ENCODE data around the gene DRG2.

DNA sequence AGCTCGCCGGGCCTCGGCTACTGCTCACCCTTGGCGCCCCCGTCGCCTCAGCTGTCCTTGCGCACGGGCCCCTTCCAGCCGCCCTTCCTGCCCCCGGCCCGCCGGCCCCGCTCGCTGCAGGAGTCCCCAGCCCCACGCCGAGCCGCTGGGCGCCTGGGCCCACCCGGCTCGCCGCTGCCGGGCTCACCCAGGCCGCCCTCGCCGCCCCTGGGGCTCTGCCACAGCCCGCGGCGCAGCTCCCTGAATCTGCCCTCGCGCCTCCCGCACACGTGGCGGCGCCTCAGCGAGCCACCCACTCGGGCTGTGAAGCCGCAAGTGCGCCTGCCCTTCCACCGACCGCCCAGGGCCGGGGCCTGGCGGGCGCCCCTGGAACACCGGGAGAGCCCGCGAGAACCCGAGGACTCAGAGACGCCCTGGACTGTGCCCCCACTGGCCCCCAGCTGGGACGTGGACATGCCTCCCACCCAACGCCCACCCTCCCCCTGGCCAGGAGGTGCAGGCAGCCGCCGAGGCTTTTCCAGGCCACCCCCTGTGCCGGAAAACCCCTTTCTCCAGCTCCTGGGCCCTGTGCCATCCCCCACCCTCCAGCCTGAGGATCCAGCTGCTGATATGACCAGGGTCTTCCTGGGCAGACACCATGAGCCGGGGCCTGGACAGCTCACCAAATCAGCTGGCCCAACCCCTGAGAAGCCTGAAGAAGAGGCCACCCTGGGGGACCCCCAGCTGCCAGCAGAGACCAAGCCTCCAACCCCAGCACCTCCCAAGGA, 33.6 kb downstream of the DRG2 start:
- TF ChIP-seq CHD1 (IDR thresholded peaks at IDR 0.05; ENCODE audit: low read depth, low read length) = no peak
- no peak for TF ChIP-seq POLR2A (IDR thresholded peaks at IDR 0.05; ENCODE audit: low read depth, low read length)
- TF ChIP-seq SMC3 (IDR thresholded peaks at IDR 0.05; ENCODE audit: low read depth, low read length) = no peak
- TF ChIP-seq, protein P1, sequence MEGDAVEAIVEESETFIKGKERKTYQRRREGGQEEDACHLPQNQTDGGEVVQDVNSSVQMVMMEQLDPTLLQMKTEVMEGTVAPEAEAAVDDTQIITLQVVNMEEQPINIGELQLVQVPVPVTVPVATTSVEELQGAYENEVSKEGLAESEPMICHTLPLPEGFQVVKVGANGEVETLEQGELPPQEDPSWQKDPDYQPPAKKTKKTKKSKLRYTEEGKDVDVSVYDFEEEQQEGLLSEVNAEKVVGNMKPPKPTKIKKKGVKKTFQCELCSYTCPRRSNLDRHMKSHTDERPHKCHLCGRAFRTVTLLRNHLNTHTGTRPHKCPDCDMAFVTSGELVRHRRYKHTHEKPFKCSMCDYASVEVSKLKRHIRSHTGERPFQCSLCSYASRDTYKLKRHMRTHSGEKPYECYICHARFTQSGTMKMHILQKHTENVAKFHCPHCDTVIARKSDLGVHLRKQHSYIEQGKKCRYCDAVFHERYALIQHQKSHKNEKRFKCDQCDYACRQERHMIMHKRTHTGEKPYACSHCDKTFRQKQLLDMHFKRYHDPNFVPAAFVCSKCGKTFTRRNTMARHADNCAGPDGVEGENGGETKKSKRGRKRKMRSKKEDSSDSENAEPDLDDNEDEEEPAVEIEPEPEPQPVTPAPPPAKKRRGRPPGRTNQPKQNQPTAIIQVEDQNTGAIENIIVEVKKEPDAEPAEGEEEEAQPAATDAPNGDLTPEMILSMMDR (conservative IDR thresholded peaks at IDR 0.05; ENCODE audit: low read depth, low read length) = no peak

Data from IMR-90 (cell line).